AML-193 (cell line): ENCODE measurements around the gene EXO1.
"Not testable (repeated sequence)": the region's sequence is repeated elsewhere in the genome, so short reads cannot be mapped to it uniquely, and the experiment has no call there.

Source experiments
- DNase-seq, 2 experiments: peaks; one replicate each; lab custom pipeline; 2025; lab: John Stamatoyannopoulos, UW

The EXO1 gene

GRCh38 chr1:241847796-241848685 is at the start of gene EXO1:
TSS of gene EXO1 (plus strand) at chr1:241848204. CDS start at chr1:241850426, 2,222 bp downstream.
- DNase-seq, result peak; percentile 95 to 97

- no peak for DNase-seq
These were observed 48.6 kb upstream of the EXO1 start for GRCh38 chr1:241799416-241799815.

DNA sequence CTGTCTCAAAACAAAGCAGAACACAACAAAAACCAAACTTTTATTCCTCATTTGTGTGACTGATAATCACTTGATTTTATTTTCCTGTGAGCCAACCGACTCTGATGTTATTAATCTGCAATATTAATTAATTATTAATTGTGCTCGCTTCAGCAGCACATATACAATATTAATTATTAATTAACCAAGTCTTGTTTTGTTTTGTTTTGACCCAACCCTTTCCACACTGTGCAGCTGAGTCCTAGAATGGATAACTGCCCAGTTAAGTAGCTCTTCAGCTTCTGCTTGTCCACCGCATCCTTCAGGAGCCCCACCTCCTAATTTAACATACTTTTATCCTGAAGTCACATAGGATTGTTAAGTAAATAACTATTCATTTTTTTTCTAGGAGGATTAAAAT is 47.4 kb upstream of the EXO1 start:
- no peak for DNase-seq

GRCh38 chr1:241802863-241803262 is 45.1 kb upstream of the EXO1 start:
- DNase-seq, result no peak

GRCh38 chr1:241804706-241805105 is 43.3 kb upstream of the EXO1 start:
- not testable (repeated sequence) for DNase-seq

- DNase-seq, result no peak
These were observed 39.7 kb upstream of the EXO1 start for GRCh38 chr1:241808265-241808664.

DNA sequence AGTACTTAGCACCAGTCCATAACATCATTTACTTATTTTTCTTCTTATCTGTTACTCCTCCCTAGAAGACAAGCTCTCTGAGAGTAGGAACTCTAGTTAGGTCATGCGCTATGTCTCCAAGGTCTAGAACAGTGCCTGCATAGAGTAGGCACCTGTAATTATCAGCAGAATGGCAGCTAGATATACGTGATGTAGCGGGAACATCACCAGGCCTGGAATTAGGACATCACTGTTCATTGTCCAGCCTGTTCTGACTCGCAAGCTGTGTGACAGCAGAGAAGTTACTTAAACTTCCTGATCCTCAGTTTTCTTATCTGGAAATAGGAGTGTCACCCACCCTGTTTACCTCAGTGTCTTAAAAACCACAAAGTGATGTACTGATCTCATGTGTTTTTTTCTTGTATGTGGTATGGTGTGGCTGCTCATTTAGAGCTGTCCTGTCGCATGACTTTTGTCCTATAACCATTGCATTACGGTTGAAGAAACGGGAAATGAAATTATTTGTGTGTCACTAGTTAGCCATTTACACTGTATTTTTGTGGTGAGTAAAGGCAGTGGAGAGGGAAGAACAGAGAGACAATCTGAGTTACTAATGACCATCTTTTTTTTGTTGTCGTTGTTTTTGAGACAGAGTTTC is 37.1 kb upstream of the EXO1 start:
- DNase-seq, result no peak

DNA sequence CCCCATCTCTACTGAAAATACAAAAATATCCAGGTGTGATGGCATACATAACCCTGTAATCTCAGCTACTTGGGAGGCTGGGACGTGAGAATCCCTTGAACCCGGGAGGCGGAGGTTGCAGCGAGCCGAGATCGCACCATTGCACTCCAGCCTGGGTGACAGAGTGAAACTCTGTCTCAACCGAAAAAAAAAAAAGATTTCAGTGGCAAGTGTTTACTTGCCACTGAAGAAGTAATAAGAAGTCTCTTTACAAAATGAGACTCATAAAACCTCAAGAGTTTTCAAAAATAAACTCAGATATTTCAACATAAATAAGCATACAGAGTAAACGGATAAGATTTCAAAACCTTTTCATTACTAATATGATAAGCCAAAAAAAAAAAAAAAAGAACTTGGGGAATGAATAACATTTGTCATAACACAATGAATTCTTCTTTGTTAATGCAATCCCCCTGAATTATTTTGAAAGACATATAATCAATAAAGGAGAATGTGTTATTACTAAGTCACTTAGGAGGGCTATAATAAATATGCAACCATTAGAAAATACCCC is 34.2 kb upstream of the EXO1 start:
- no peak for DNase-seq

- no peak for DNase-seq
These were observed 32.0 kb upstream of the EXO1 start for GRCh38 chr1:241816008-241816407.

DNA sequence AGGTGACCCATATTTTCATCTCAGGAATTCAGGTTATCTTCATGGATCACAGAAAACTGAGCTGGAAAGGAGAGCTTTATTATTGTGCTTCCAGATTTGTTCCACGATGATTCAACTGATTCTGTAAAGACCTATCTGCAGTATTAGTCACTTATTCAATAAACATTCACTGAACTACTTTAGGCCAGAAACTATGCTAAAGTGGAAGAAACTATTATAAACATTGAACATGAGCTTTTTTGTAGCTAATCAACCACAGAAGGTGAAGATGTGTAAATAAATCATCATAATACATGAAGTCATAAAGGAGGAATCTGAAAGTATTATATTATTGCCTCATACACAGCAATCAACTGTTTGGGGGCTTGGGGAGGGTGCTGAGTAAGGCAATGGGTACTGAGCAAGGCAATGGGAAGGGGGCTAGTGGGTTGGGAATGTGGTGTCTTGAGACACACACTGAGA is 30.6 kb upstream of the EXO1 start:
- no peak for DNase-seq

DNA sequence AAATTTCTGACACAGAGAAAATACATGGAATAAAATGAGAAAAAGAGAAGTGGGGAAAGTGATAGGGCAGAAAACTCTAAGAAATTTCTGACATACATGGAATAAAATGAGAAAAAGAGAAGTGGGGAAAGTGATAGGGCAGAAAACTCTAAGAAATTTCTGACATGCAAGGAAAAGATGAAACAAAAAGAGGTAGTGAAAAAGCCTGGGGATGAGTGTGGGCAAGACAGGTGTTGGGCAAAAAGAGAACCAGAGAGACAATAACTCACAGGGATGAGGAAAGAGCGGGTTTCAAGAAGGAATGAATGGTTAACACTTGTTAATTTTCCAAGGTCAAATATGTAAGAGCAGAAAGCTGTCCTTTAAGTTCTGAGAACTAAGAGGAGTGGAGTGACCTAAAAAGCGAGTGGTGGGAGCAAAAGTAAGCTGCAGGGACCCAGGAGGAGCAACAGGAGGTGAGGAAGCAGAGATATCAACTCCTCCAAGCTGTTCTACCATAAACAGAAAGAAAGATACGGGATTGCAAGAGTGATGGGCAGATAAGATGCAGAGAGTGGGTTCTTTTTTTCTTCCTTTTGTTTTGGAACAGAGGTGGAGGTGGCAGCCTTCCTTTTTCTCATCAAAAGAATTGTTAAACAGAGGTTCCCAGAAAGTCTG is 29.9 kb upstream of the EXO1 start:
- no peak for DNase-seq

DNA sequence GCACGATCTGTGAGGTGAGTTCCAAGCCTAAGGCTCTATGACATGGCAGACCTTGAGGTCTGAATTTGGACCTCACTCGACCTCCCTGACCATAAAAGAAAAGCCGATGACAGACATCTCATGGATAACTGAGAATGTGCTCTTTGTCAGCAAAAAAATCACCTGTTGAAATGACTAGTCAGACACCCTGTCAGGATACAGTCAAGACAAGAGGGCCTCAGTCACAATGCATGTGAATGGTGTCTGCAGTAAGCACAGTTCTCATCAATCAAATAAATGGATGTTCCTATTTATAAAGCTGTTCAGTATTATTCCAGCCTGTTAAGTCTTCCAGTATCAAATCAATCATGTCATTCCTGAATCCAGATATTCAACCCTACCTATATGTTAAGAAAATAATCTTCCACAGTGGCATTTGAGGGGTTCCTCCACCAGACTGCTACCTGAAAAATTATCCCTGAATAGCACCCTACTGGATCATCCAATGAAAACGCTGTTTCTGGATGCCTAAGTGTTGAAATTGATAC is 28.6 kb upstream of the EXO1 start:
- no peak for DNase-seq

GRCh38 chr1:241821363-241821762 is 26.6 kb upstream of the EXO1 start:
- DNase-seq, result peak; percentile 1 to 3

DNA sequence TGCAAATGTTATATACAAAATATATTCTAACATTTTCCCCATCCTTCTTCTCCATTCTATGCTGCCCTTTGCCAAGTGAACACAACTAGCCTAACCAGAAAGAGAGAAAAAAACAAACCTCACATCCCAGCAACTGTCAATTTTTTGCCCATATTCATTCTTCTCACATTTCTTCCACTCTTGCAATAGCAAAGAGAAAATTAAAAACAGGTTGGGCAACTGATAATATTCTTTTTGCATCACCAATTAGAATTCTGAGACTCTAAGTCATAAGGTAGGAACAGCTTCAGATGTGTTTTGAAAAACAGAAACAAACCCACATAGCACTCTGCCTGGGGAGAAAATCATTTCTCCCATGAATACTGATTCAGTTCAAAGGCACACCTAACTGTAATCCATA is 25.2 kb upstream of the EXO1 start:
- no peak for DNase-seq

DNA sequence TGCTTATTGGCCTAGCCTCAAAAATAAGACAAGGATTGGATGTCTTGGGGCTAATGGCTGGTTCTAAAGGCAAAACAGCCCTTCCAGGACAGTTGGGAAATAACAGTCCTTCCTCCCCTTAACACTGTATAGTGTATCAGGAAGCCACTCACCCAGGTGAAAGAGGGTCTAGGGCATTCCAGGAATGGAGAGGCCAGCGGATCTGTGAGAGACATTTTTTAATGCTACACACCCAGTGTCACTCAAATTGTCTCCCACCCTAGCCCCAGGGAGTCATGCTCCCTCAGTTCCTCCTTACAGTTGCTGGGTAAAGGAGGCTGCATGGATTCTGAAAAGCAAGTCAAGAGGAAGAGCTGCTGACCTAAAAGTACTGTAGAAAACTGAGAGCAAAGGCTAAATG is 24.1 kb upstream of the EXO1 start:
- peak; percentile 24 to 26 for DNase-seq

DNA sequence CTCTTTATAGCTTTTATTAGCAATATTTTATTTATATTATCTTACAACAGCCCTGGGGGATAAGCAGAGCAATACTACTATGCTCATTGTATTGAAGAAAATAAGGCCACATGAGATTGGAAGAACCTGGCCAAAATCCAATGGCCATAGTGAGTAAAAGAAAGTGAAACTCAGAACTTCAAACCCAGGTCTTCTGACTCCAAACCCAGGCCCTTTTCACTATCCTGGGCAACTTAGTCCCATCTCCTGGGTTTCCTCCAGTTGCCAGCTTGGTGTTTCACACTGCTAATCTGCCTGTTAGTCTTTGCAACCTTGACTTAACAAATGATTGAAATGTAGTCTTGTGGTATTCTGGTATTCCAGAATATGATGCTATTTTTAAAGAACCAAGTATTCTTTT is 22.4 kb upstream of the EXO1 start:
- no peak for DNase-seq

DNA sequence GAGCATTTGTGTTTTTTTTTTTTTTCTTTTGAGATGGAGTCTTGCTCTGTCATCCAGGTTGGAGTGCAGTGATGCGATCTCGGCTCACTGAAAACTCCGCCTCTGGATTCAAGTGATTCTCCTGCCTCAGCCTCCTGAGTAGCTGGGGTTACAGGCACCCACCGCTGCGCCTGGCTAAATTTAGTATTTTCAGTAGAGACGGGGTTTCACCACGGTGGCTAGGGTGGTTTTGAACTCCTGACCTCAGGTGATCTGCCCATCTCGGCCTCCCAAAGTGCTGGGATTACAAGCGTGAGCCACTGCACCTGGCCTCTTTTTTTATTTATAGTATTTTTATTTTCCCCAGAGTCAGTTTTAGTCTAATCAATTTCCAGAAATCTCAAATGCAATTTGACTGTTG is 21.4 kb upstream of the EXO1 start:
- not testable (repeated sequence) for DNase-seq

- DNase-seq, result no peak
These were observed 20.7 kb upstream of the EXO1 start for GRCh38 chr1:241827264-241827663.

- no peak for DNase-seq
These were observed 19.5 kb upstream of the EXO1 start for GRCh38 chr1:241828463-241829021.

GRCh38 chr1:241829468-241829867 is 18.5 kb upstream of the EXO1 start:
- DNase-seq, result no peak

DNA sequence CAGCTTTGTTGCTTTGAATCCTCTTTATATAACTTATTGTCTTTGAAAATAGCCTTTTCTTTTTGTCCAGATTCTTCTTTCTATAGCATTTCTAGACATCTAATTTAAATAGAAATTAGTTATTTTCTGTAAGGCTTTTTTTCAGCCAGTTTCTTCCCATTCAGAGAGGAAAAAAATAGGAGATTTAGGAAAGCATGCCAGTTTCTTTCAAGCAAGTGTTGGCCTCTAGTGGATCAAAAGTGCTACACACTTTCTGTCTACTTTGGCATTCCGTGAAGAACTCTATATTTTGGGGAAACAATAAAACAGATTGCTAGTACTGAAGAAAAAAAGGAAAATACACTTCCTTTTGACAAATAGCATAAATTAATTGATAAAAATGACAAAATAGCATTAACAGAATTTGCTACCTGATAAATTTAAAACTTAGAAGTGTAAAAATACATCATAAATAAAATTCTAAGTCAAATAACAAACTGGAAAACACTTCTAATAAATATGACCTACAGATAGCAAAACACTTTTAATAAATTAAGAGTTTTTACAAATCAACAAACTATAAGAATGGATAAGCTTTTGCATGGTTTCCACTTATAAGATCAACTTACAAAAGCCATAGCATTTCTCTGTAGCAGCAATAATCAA is 13.1 kb upstream of the EXO1 start:
- DNase-seq, result peak; percentile 30 to 49
